A549 treated with Mapracorat at 1 μM for 4 hours (cell line): ENCODE data around the gene SPOPL. TPM values are rescaled to one million over a fixed set of nuclear protein-coding genes. Genes with fewer than 3 reads are reported as not detected.

ENCODE experiments used
- total RNA-seq: library from RNA; stranded (reverse); fragments of 200-300 nt; extraction: Qiagen RNA extraction; gene quantifications from 5 replicates; pipeline ENCODE4 v1.2.3, GENCODE V29; 2022

SPOPL gene
- total RNA-seq, result 5.6 to 9.8 TPM (median 7.1 TPM) in 5 replicates

DNA sequence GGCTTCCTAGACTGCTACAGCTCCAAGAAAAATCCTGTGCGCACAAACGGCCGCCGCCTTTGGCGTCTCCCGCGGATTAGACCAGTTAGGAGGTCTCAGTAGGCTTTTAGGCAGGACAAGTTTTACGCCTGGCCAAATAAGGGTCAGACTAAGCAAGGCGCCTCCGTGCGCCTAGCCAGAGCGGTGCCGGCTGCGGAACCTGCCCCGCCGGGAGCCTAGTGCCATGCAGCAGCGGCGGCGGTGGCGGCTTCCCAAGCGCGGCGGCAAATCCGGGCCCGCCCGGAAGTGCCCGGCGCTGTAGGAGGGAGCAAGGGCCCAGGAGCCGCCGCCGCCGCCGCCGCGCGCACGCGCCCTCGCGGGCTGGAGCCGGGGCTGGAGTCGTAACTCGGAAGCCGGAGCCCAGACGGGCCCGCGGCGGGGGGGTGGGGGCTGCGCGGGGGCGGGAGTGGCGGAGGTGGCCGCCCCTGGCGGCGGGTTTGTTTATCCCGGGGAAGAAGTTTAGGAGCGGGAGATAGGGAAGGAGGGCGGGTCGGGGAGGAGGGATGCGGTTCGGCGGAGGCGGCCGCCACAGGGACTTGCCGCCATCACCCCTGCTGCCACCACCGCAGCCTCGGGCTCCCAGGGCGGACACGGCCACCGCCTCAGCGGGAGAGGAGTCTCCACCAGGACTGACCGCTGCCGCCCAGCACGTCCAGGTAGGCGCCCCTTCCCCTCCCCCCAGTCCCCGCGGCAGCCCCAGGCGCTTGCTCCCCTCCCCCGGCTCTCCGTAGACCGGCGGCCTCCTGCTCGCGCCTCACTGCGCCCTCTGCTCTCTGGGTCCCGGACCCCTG, at the start of gene SPOPL:
Gene SPOPL (plus strand): TSS at position 346 of the 830 bp plus-strand sequence. CDS start 48,447 bp downstream, outside the sequence.

